Lower leg skin (tissue), 3 donors: ENCODE data around the gene GPR157.

ENCODE experiments used
- CTCF ChIP-seq, 3 donors: fragments of 450-650 bp; IDR thresholded peaks; one replicate each; pipeline ENCODE4 v1.5.1; 2016; ENCODE audit warnings: antibody characterized with exemption in 3 of 3, mild to moderate bottlenecking in 3 of 3, moderate library complexity in 2 of 3
- POLR2A ChIP-seq, 2 donors: fragments of 450-650 bp; IDR thresholded peaks; one replicate each; pipeline ENCODE4 v1.6.1; 2016 to 2017; ENCODE audit warnings: antibody characterized with exemption in 2 of 2, mild to moderate bottlenecking in 1 of 2, moderate library complexity in 1 of 2

DNA sequence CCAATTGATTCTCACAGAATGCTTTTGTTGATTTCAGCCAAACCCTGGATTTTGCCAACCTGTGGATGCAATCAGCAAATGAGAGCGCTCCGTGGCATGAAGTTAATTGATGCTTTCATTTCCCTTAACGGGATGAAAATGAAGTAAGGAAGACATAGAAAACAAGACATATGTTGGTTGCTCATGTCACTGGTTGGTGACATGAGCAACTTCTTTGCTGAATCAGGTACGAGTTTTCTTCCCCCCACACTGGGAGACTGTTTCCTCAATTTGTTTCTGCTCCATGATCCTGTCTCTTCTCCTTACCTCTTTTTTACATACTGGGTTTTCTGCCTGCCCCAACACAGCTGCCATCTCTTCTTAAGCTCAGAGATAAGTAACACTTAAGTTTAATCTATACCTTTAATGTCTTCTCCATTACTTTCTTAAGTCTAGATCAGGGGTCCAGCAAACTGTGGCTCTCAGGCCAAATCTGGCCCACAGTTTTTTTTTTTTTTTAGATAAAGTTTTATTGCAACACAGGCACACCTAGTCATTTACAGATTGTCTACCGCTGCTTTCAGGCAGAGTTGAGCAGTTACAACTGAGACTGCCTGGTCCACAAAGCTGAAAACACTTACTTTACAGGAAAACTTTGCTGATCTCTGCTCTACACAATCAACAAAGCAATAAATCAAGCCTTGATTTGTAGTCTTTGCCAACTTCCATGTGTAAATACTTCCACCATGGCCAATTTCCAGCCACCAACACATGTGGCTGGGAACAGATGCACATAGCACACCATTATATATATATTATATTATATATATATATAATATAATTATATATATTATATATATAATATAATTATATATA lies 13.3 kb downstream of the GPR157 start:
- TF ChIP-seq CTCF (IDR thresholded peaks at IDR 0.05) (no peak), POLR2A (IDR thresholded peaks at IDR 0.05) (no peak)
